ENCODE measurements around the gene ARHGEF33. TPM values are rescaled to one million over a fixed set of nuclear protein-coding genes. Genes with fewer than 3 reads are reported as not detected.

The ARHGEF33 gene
- total RNA-seq, 6 donors from 2014 or later, result 0.34 to 3.1 (median 1.0) TPM

- Histone ChIP-seq H3K27me3 (no peaks in the 10 kb centered on the region), H3K4me1 (peaks cover 0 to 11% (median 9%) of the 10 kb centered on the region in 4 donors), H3K4me3 (no peak overlapping the region), H3K9me3 (no peaks in the 10 kb centered on the region), H3K27ac (peak overlapping the region in 3 of 4 donors; percentile 13 to 78 (median 38)), H3K36me3 (peaks cover 0 to 13% (median 3%) of the 10 kb centered on the region in 4 donors)
- 66 to 70% methylated on average over 4 of the region's 4 CpGs for WGBS, 2 donors
- ATAC-seq (ENCODE audit: low FRiP score in 2 of 2), result no peak
- DNase-seq, result no peak
- TF ChIP-seq EP300 (IDR thresholded peaks at IDR 0.05) (no peak), CTCF (IDR thresholded peaks at IDR 0.05) (no peak), POLR2A (IDR thresholded peaks at IDR 0.05) (no peak), POLR2AphosphoS5 (IDR thresholded peaks at IDR 0.05) (no peak)
These were observed 129.0 kb downstream of the ARHGEF33 start for GRCh38 chr2:39018638-39019037.

- no peak for TF ChIP-seq EP300 (IDR thresholded peaks at IDR 0.05)
- TF ChIP-seq POLR2AphosphoS5 (IDR thresholded peaks at IDR 0.05), result no peak
- TF ChIP-seq CTCF (IDR thresholded peaks at IDR 0.05), result no peak
- TF ChIP-seq POLR2A (IDR thresholded peaks at IDR 0.05), result no peak
- Histone ChIP-seq H3K9me3 (no peaks in the 10 kb centered on the region), H3K27ac (peak overlapping the region in 2 of 4 donors; percentile 38 to 78), H3K4me3 (no peak overlapping the region), H3K36me3 (peaks cover 0 to 7% (median 3%) of the 10 kb centered on the region in 4 donors), H3K4me1 (peaks cover 0 to 11% (median 9%) of the 10 kb centered on the region in 4 donors), H3K27me3 (no peaks in the 10 kb centered on the region)
- no peak for ATAC-seq (ENCODE audit: low FRiP score in 2 of 2)
- DNase-seq, result no peak
These were observed 130.7 kb downstream of the ARHGEF33 start for GRCh38 chr2:39020383-39020782.

GRCh38 chr2:39022642-39023235 lies 133.1 kb downstream of the ARHGEF33 start:
- Histone ChIP-seq H3K4me3 (no peak overlapping the region), H3K4me1 (peaks cover 0 to 6% (median 3%) of the 10 kb centered on the region in 4 donors), H3K9me3 (no peaks in the 10 kb centered on the region), H3K27me3 (no peaks in the 10 kb centered on the region), H3K27ac (peak overlapping the region in 2 of 4 donors; percentile 28 to 54), H3K36me3 (peaks cover 0 to 7% (median 3%) of the 10 kb centered on the region in 4 donors)
- TF ChIP-seq POLR2A (IDR thresholded peaks at IDR 0.05), result no peak
- TF ChIP-seq POLR2AphosphoS5 (IDR thresholded peaks at IDR 0.05), result no peak
- no peak for TF ChIP-seq EP300 (IDR thresholded peaks at IDR 0.05)
- no peak for TF ChIP-seq CTCF (IDR thresholded peaks at IDR 0.05)
- WGBS, 2 donors, result 70 to 71% methylated on average over 6 of the region's 6 CpGs
- DNase-seq, result no peak
- ATAC-seq (ENCODE audit: low FRiP score in 2 of 2), result no peak

GRCh38 chr2:39023649-39024048 lies 134.0 kb downstream of the ARHGEF33 start:
- H3K4me1 ChIP-seq, result peaks cover 0 to 4% (median 0%) of the 10 kb centered on the region in 4 donors
- ATAC-seq (ENCODE audit: low FRiP score in 2 of 2) (no peak), DNase-seq (no peak)
- peaks cover 0 to 15% (median 3%) of the 10 kb centered on the region in 4 donors for H3K36me3 ChIP-seq
- no peaks in the 10 kb centered on the region for H3K27me3 ChIP-seq
- 79 to 89% methylated on average over 3 of the region's 3 CpGs for WGBS, 2 donors
- no peak overlapping the region for H3K4me3 ChIP-seq
- no peaks in the 10 kb centered on the region for H3K9me3 ChIP-seq
- no peak for TF ChIP-seq POLR2AphosphoS5 (IDR thresholded peaks at IDR 0.05)
- TF ChIP-seq POLR2A (IDR thresholded peaks at IDR 0.05), result no peak
- no peak for TF ChIP-seq CTCF (IDR thresholded peaks at IDR 0.05)
- no peak for TF ChIP-seq EP300 (IDR thresholded peaks at IDR 0.05)
- H3K27ac ChIP-seq, result peak overlapping the region in 1 of 4 donors; percentile 54

GRCh38 chr2:39024833-39025232 lies 135.2 kb downstream of the ARHGEF33 start:
- H3K4me3 ChIP-seq, result no peak overlapping the region
- peaks cover 0 to 19% (median 3%) of the 10 kb centered on the region in 4 donors for H3K36me3 ChIP-seq
- H3K4me1 ChIP-seq, result peaks cover 0 to 4% (median 0%) of the 10 kb centered on the region in 4 donors
- H3K27ac ChIP-seq, result peak overlapping the region in 1 of 4 donors; percentile 55
- TF ChIP-seq CTCF (IDR thresholded peaks at IDR 0.05), result no peak
- no peak for TF ChIP-seq EP300 (IDR thresholded peaks at IDR 0.05)
- no peak for TF ChIP-seq POLR2A (IDR thresholded peaks at IDR 0.05)
- TF ChIP-seq POLR2AphosphoS5 (IDR thresholded peaks at IDR 0.05), result no peak
- no peaks in the 10 kb centered on the region for H3K9me3 ChIP-seq
- DNase-seq (no peak), ATAC-seq (ENCODE audit: low FRiP score in 2 of 2) (no peak)
- no peaks in the 10 kb centered on the region for H3K27me3 ChIP-seq
- WGBS, 2 donors, result 80 to 89% methylated on average over 4 of the region's 4 CpGs
